ENCODE measurements around the gene KRTAP9-9. TPM values are rescaled to one million over a fixed set of nuclear protein-coding genes. Genes with fewer than 3 reads are reported as not detected.

Gene KRTAP9-9
- total RNA-seq, 2 experiments from 2014 or later: not detected

- ChIA-PET CTCF (interaction anchor here (1.1 to 3.6 kb wide), 2 partner anchors 11 to 20 kb away, joined by 4 to 14 read pairs; no protein-coding TSS in a partner anchor), POLR2A (interaction anchor here (1.3 kb wide), 1 partner anchor 20 kb away, joined by 3 read pairs; no protein-coding TSS in a partner anchor)
- no peak within 1 kb of the TSS for H3K4me3 Mint-ChIP-seq
- no peaks in the 10 kb centered on the region for H3K27me3 Mint-ChIP-seq
- no peak for ATAC-seq
- no peak for DNase-seq
- no peaks in the 10 kb centered on the region for H3K36me3 Mint-ChIP-seq (ENCODE audit: low read depth)
- intact Hi-C loops (cut with micrococcal nuclease): no loop called here
- H3K27ac Mint-ChIP-seq: no peak within 1 kb of the TSS
- no peak for TF ChIP-seq CTCF (IDR thresholded peaks at IDR 0.05)
- H3K9me3 Mint-ChIP-seq: peaks cover 2% of the 10 kb centered on the region
- H3K4me1 Mint-ChIP-seq (ENCODE audit: low read depth): peaks cover 20% of the 10 kb centered on the region
Measured at GRCh38 chr17:41301916-41302901, 47.0 kb downstream of the KRTAP9-9 start, which contains the start of gene KRTAP29-1. KRTAP29-1 (minus strand) TSS chr17:41302851; CDS start chr17:41302851, 0 bp downstream.

- ATAC-seq (no peak), DNase-seq (no peak)
- intact Hi-C loops (cut with micrococcal nuclease): no loop called here
- Mint-ChIP-seq H3K27me3 (no peaks in the 10 kb centered on the region), H3K4me3 (no peak overlapping the region), H3K27ac (no peak overlapping the region), H3K4me1 (ENCODE audit: low read depth) (peaks cover 28% of the 10 kb centered on the region), H3K9me3 (peaks cover 2% of the 10 kb centered on the region), H3K36me3 (ENCODE audit: low read depth) (no peaks in the 10 kb centered on the region)
- TF ChIP-seq CTCF (IDR thresholded peaks at IDR 0.05): no peak
- CTCF ChIA-PET: interaction anchor here (0.8 to 3.6 kb wide), 2 partner anchors 13 to 19 kb away, joined by 3 to 14 read pairs; no protein-coding TSS in a partner anchor
- POLR2A ChIA-PET: interaction anchor here (1.3 kb wide), 1 partner anchor 19 kb away, joined by 3 read pairs; no protein-coding TSS in a partner anchor
Measured at GRCh38 chr17:41302981-41303380, 47.8 kb downstream of the KRTAP9-9 start.

- no peak for ATAC-seq
- H3K4me1 Mint-ChIP-seq (ENCODE audit: low read depth): peaks cover 39% of the 10 kb centered on the region
- H3K4me3 Mint-ChIP-seq: no peak overlapping the region
- intact Hi-C loops (cut with micrococcal nuclease): no loop called here
- no peak for TF ChIP-seq CTCF (IDR thresholded peaks at IDR 0.05)
- no peak overlapping the region for H3K27ac Mint-ChIP-seq
- DNase-seq: no peak
- H3K9me3 Mint-ChIP-seq: peaks cover 2% of the 10 kb centered on the region
- no peaks in the 10 kb centered on the region for H3K36me3 Mint-ChIP-seq (ENCODE audit: low read depth)
- POLR2A ChIA-PET: no interaction called here
- CTCF ChIA-PET: interaction anchor here (1.1 to 3.6 kb wide), 2 partner anchors 9 to 18 kb away, joined by 3 to 14 read pairs; no protein-coding TSS in a partner anchor
- no peaks in the 10 kb centered on the region for H3K27me3 Mint-ChIP-seq
Measured at GRCh38 chr17:41304091-41304490, 48.9 kb downstream of the KRTAP9-9 start.

Other genes starting within 250 kb of the KRTAP9-9 start
- gene KRTAP3-1, start 246.3 kb upstream of the KRTAP9-9 start, total RNA-seq: not detected
- gene KRTAP1-5, start 228.2 kb upstream of the KRTAP9-9 start, total RNA-seq: not detected
- gene KRTAP1-4, start 225.2 kb upstream of the KRTAP9-9 start, total RNA-seq: not detected
- gene KRTAP1-3, start 220.5 kb upstream of the KRTAP9-9 start, total RNA-seq: not detected
- not detected for gene KRTAP1-1, start 213.9 kb upstream of the KRTAP9-9 start, total RNA-seq
- gene KRTAP2-1, start 208.1 kb upstream of the KRTAP9-9 start, total RNA-seq: not detected
- not detected for gene KRTAP2-2, start 200.2 kb upstream of the KRTAP9-9 start, total RNA-seq
- gene KRTAP2-3, start 195.3 kb upstream of the KRTAP9-9 start, total RNA-seq: not detected
- gene KRTAP2-4, start 189.5 kb upstream of the KRTAP9-9 start, total RNA-seq: not detected
- gene KRTAP4-7, start 171.2 kb upstream of the KRTAP9-9 start, total RNA-seq: not detected
- not detected for gene KRTAP4-8, start 157.2 kb upstream of the KRTAP9-9 start, total RNA-seq
- gene KRTAP4-16, start 153.2 kb upstream of the KRTAP9-9 start, total RNA-seq: not detected
- not detected for gene KRTAP4-9, start 150.0 kb upstream of the KRTAP9-9 start, total RNA-seq
- gene KRTAP4-11, start 137.0 kb upstream of the KRTAP9-9 start, total RNA-seq: not detected
- gene KRTAP4-12, start 131.2 kb upstream of the KRTAP9-9 start, total RNA-seq: not detected
- gene KRTAP4-6, start 114.8 kb upstream of the KRTAP9-9 start, total RNA-seq: not detected
- gene KRTAP4-5, start 105.6 kb upstream of the KRTAP9-9 start, total RNA-seq: not detected
- not detected for gene KRTAP4-4, start 94.6 kb upstream of the KRTAP9-9 start, total RNA-seq
- not detected for gene KRTAP4-3, start 87.2 kb upstream of the KRTAP9-9 start, total RNA-seq
- not detected for gene KRTAP4-2, start 77.2 kb upstream of the KRTAP9-9 start, total RNA-seq
- gene KRTAP4-1, start 70.5 kb upstream of the KRTAP9-9 start, total RNA-seq: not detected
- gene KRTAP9-1, start 65.5 kb upstream of the KRTAP9-9 start, total RNA-seq: not detected
- not detected for gene KRTAP9-2, start 28.7 kb upstream of the KRTAP9-9 start, total RNA-seq
- not detected for gene KRTAP9-3, start 22.9 kb upstream of the KRTAP9-9 start, total RNA-seq
- gene KRTAP9-8, start 17.4 kb upstream of the KRTAP9-9 start, total RNA-seq: not detected
- gene KRTAP9-4, start 5.7 kb upstream of the KRTAP9-9 start, total RNA-seq: not detected
- gene KRTAP9-6, start 10.0 kb downstream of the KRTAP9-9 start, total RNA-seq: not detected
- gene KRTAP9-7, start 20.3 kb downstream of the KRTAP9-9 start, total RNA-seq: not detected
- gene KRTAP29-1, start 47.5 kb downstream of the KRTAP9-9 start, total RNA-seq: not detected
- not detected for gene KRTAP16-1, start 53.9 kb downstream of the KRTAP9-9 start, total RNA-seq
- gene KRTAP17-1, start 60.3 kb downstream of the KRTAP9-9 start, total RNA-seq: not detected
- not detected for gene KRT33A, start 95.4 kb downstream of the KRTAP9-9 start, total RNA-seq
- gene KRT33B, start 114.4 kb downstream of the KRTAP9-9 start, total RNA-seq: not detected
- gene KRT34, start 126.9 kb downstream of the KRTAP9-9 start, total RNA-seq: not detected
- not detected for gene KRT31, start 142.2 kb downstream of the KRTAP9-9 start, total RNA-seq
- gene KRT37, start 169.2 kb downstream of the KRTAP9-9 start, total RNA-seq: not detected
- not detected for gene KRT38, start 185.6 kb downstream of the KRTAP9-9 start, total RNA-seq
- gene KRT32, start 212.0 kb downstream of the KRTAP9-9 start, total RNA-seq: not detected
- gene KRT35, start 225.8 kb downstream of the KRTAP9-9 start, total RNA-seq: not detected
- not detected for gene KRT36, start 234.5 kb downstream of the KRTAP9-9 start, total RNA-seq